Measurements from ENCODE around the gene FSHR. TPM values are rescaled to one million over a fixed set of nuclear protein-coding genes. Genes with fewer than 3 reads are reported as not detected.

FSHR gene
- total RNA-seq, 2 donors from 2014 or later = not detected

DNA sequence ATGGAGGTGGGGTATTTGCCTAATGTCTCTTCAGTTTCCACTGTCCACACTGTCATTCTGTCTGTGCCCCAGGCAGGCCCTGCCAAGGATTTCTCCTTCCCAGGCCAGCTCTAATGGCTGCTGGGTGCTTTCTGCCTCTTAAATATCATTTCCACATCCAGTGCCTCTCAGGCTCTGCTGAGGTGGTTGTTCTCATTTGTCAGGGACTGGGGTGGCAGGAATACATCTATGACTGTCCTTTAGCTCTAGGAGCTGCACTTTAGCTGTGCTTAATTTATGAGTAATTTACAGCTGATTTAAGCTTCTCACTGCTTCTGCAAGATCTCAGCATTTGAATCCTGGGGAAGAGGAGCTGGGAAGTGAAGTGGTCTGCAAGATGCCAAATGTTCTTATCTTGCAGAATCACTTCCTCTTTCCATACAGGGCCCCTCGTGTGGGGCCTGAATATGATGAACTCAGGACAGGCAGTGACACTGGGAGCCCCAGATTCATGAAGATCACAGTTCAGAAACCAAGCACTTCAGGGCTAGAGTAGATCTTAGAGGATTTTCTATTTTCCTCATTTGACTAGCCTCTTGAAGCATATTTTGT lies 150.2 kb downstream of the FSHR start:
- peaks cover 6% of the 10 kb centered on the region in 2 donors for H3K9me3 Mint-ChIP-seq
- ATAC-seq = no peak
- H3K27ac Mint-ChIP-seq = no peak overlapping the region
- no peaks in the 10 kb centered on the region for H3K36me3 Mint-ChIP-seq
- no peak for DNase-seq (ENCODE audit: low spot score in 2 of 2)

DNA sequence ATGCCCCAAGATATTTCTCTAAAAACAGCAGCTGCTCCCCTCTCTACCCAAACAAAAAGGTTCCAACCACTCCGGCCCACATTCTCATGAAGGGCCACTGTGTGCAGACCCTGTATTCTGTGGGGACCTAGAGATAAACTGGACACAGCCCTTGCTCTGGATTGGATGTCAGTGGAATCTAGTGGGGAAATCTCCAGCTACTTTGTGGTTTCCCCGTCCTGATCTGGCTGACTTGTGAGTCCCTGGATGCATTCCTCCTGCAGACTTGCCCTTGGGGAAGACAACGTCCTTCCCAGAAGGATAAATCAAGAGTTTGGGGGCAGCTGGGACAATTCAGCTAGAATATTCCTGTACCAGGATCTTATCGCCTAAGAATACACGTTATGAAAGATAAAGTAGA lies 151.1 kb downstream of the FSHR start:
- ATAC-seq (no peak), DNase-seq (ENCODE audit: low spot score in 2 of 2) (no peak)
- Mint-ChIP-seq H3K9me3 (peaks cover 6% of the 10 kb centered on the region in 2 donors), H3K36me3 (no peaks in the 10 kb centered on the region), H3K27ac (no peak overlapping the region)

DNA sequence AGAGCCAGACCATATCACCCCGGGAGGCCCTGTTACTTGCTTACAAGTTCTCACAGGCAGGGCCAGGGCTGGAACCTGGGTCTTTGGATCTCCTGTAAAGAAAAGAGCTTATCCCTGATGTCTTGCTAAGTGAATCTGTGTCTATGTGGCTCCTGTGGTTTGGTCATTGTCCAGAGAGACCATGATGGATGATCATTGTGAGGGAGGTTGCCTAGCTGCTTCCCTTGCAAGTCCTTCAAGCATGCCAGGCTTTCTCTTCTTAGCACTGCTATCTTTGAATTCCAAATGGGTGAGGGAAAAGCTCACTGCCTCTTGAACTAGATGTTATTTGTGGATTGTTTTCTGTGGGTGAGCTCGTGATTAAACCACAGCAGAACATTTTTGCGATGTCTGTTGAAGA lies 151.6 kb downstream of the FSHR start:
- Mint-ChIP-seq H3K27ac (no peak overlapping the region), H3K9me3 (peaks cover 6% of the 10 kb centered on the region in 2 donors), H3K36me3 (no peaks in the 10 kb centered on the region)
- ATAC-seq (no peak), DNase-seq (ENCODE audit: low spot score in 2 of 2) (no peak)

DNA sequence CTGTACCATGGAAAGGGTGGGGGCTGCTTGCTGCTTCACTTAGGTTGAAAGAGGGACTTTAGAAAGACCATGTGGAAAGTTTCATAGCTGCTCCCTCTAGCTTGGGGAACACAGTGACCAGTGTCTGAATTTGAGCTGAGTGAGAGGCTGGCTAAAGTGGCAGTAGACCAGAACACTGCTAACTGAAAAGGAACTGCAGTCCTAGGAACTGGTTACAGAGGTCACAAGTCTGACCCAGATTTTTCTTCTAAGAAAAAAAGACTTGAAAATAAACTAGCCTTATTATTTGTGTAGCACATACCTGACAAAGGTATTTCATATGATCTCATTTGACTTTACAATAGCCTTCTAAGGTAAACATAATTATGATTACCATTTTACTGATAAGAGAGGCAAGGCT lies 153.6 kb downstream of the FSHR start:
- no peak for DNase-seq (ENCODE audit: low spot score in 2 of 2)
- Mint-ChIP-seq H3K9me3 (no peaks in the 10 kb centered on the region), H3K36me3 (no peaks in the 10 kb centered on the region), H3K27ac (no peak overlapping the region)
- ATAC-seq = no peak

GRCh38 chr2:48998449-48998848 lies 155.9 kb downstream of the FSHR start:
- DNase-seq (ENCODE audit: low spot score in 2 of 2) (no peak), ATAC-seq (no peak)
- Mint-ChIP-seq H3K9me3 (no peaks in the 10 kb centered on the region), H3K36me3 (no peaks in the 10 kb centered on the region), H3K27ac (no peak overlapping the region)

- H3K36me3 Mint-ChIP-seq = no peaks in the 10 kb centered on the region
Measured at GRCh38 chr2:48993576-48993975, 160.7 kb downstream of the FSHR start.

GRCh38 chr2:48991415-48992131 lies 162.7 kb downstream of the FSHR start:
- peaks cover 0 to 3% of the 10 kb centered on the region in 2 donors for H3K9me3 Mint-ChIP-seq
- no peak for DNase-seq (ENCODE audit: low spot score in 2 of 2)
- H3K36me3 Mint-ChIP-seq = no peaks in the 10 kb centered on the region
- ATAC-seq = no peak
- H3K27ac Mint-ChIP-seq = no peak overlapping the region

More at GRCh38 chr2:48993576-48993975, 160.7 kb downstream of the FSHR start:
- DNase-seq (ENCODE audit: low spot score in 2 of 2) = no peak
- ATAC-seq = no peak
- Mint-ChIP-seq H3K27ac (no peak overlapping the region), H3K9me3 (no peaks in the 10 kb centered on the region)

DNA sequence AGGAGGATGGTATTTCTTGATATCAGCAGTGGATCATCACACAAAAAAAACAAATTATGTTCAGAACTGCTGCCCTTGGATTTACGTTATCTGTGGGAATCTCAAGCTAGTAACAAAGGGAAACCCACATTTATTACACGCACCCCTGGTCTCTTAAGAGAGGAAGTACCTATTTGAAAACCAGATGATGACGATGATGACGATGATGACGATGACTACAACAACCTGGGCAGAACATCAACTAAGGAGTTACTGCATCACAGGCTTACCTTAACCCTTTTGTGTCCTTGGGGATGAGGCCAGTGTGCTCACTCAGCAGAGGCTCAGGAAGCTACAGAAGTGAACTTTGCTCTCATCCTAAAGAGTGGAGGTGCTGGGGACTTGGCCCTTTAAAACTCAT lies 169.4 kb downstream of the FSHR start:
- H3K36me3 Mint-ChIP-seq = no peaks in the 10 kb centered on the region
- H3K9me3 Mint-ChIP-seq = peaks cover 0 to 3% of the 10 kb centered on the region in 2 donors
- H3K27ac Mint-ChIP-seq = no peak overlapping the region
- ATAC-seq = no peak
- no peak for DNase-seq (ENCODE audit: low spot score in 2 of 2)

DNA sequence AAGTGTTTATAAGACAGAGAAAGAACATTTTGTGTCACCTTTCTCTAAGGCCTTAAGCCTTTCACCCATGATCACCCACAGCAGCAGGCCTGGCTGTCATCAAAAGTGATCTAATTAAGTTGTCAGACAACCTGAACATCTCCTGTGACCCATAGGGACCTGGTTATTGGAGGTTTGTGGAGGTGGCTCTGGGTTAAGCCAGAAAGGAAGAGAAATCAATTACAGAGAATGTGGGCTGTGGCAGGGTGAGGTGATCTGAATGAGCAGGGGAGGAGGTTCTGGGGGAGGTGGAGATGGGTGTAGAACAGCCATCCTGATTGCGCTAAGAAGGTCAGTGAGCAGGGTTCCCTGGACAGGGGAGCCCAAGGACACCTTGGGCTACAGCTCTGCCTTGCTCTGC lies 170.8 kb downstream of the FSHR start:
- no peak for ATAC-seq
- Mint-ChIP-seq H3K36me3 (no peaks in the 10 kb centered on the region), H3K9me3 (peaks cover 0 to 3% of the 10 kb centered on the region in 2 donors), H3K27ac (no peak overlapping the region)
- DNase-seq (ENCODE audit: low spot score in 2 of 2) = no peak

- no peak overlapping the region for H3K27ac Mint-ChIP-seq
Measured at GRCh38 chr2:48982887-48983435, 171.4 kb downstream of the FSHR start.

DNA sequence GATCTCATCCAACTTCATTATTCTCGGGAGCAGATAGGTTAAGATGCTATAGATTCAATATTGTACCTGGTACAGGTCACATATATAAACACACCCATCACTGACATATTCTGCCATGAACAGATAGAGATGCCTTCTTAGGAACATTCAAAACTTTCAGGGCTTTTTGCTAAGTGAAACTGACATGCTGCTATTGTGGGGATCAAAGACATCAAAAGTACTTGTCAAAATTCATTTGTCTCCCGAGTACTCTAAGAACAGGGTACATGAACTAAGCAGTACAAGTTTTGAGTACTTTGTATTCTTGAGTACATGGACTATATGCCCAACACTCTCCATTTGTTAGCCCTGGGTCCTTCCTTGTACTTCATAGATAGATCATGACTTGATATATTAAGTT lies 173.5 kb downstream of the FSHR start:
- no peak overlapping the region for H3K27ac Mint-ChIP-seq
- ATAC-seq (no peak), DNase-seq (ENCODE audit: low spot score in 2 of 2) (no peak)
- H3K36me3 Mint-ChIP-seq = no peaks in the 10 kb centered on the region
- no peaks in the 10 kb centered on the region for H3K9me3 Mint-ChIP-seq

More at GRCh38 chr2:48982887-48983435, 171.4 kb downstream of the FSHR start:
- no peaks in the 10 kb centered on the region for H3K36me3 Mint-ChIP-seq
- DNase-seq (ENCODE audit: low spot score in 2 of 2) (no peak), ATAC-seq (no peak)
- H3K9me3 Mint-ChIP-seq = peaks cover 0 to 3% of the 10 kb centered on the region in 2 donors

- H3K27ac Mint-ChIP-seq = no peak overlapping the region
- ATAC-seq = no peak
- H3K9me3 Mint-ChIP-seq = no peaks in the 10 kb centered on the region
Measured at GRCh38 chr2:48979691-48980090, 174.6 kb downstream of the FSHR start.

GRCh38 chr2:48978131-48978530 lies 176.2 kb downstream of the FSHR start:
- no peak overlapping the region for H3K27ac Mint-ChIP-seq
- ATAC-seq = no peak
- peaks cover 5% of the 10 kb centered on the region in 2 donors for H3K9me3 Mint-ChIP-seq
- no peak for DNase-seq (ENCODE audit: low spot score in 2 of 2)
- H3K36me3 Mint-ChIP-seq = no peaks in the 10 kb centered on the region

More at GRCh38 chr2:48979691-48980090, 174.6 kb downstream of the FSHR start:
- no peaks in the 10 kb centered on the region for H3K36me3 Mint-ChIP-seq
- DNase-seq (ENCODE audit: low spot score in 2 of 2) = no peak

GRCh38 chr2:48971801-48972200 lies 182.5 kb downstream of the FSHR start:
- ATAC-seq (no peak), DNase-seq (ENCODE audit: low spot score in 2 of 2) (no peak)
- Mint-ChIP-seq H3K36me3 (no peaks in the 10 kb centered on the region), H3K9me3 (peaks cover 5% of the 10 kb centered on the region in 2 donors), H3K27ac (no peak overlapping the region)

GRCh38 chr2:48968011-48968410 lies 186.3 kb downstream of the FSHR start:
- H3K27ac Mint-ChIP-seq = no peak overlapping the region
- H3K36me3 Mint-ChIP-seq = no peaks in the 10 kb centered on the region
- no peak for DNase-seq (ENCODE audit: low spot score in 2 of 2)
- no peak for ATAC-seq
- H3K9me3 Mint-ChIP-seq = peaks cover 0 to under 1% of the 10 kb centered on the region in 2 donors

DNA sequence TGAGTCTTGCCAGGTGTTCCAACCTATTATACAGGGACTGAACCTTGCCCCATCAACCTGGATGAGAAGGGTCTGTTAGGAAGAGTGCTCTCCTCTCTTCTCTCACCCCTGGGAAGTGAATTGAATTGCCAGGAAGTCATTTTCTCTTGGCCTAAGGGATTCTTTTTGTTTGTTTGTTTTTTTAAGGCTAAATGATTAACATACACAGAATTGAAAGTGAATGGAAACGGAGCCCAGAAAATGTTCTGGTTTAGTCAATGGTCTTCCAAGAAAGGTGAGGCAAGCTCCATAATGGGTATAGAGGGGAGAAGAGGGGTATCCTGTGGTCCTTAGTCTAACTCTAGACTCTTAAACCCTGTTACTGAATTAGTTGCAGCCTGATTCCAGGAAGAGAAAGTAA lies 189.1 kb downstream of the FSHR start:
- no peak for DNase-seq (ENCODE audit: low spot score in 2 of 2)
- ATAC-seq = no peak
- peaks cover 0 to 6% of the 10 kb centered on the region in 2 donors for H3K9me3 Mint-ChIP-seq
- H3K27ac Mint-ChIP-seq = no peak overlapping the region
- H3K36me3 Mint-ChIP-seq = no peaks in the 10 kb centered on the region

- ATAC-seq (no peak), DNase-seq (ENCODE audit: low spot score in 2 of 2) (no peak)
- Mint-ChIP-seq H3K27ac (no peak overlapping the region), H3K36me3 (no peaks in the 10 kb centered on the region), H3K9me3 (peaks cover 0 to 6% of the 10 kb centered on the region in 2 donors)
Measured at GRCh38 chr2:48961009-48961408, 193.3 kb downstream of the FSHR start.

- Mint-ChIP-seq H3K9me3 (no peaks in the 10 kb centered on the region), H3K36me3 (no peaks in the 10 kb centered on the region), H3K27ac (no peak overlapping the region)
- ATAC-seq = no peak
- DNase-seq (ENCODE audit: low spot score in 2 of 2) = no peak
Measured at GRCh38 chr2:48954935-48955334, 199.4 kb downstream of the FSHR start.
